Right renal cortex interstitium (tissue), 3 donors: ENCODE measurements around the gene ZDHHC14. TPM values are rescaled to one million over a fixed set of nuclear protein-coding genes. Genes with fewer than 3 reads are reported as not detected.
"Not testable (repeated sequence)": the region's sequence is repeated elsewhere in the genome, so short reads cannot be mapped to it uniquely, and the experiment has no call there.

Source experiments
- DNase-seq, 3 donors: peaks; one replicate each; pipeline ENCODE4 v3.0.0-alpha.2; 2013; ENCODE audit warnings: low read depth in 3 of 3, low spot score in 2 of 3
- polyA plus RNA-seq, 3 donors: library from polyadenylated mRNA; unstranded; fragments of 120-200 nt; gene quantifications; one replicate each; pipeline ENCODE4 v1.2.1, GENCODE V29; 2013; ENCODE audit not compliant: insufficient read length in 3 of 3

The ZDHHC14 gene
- polyA plus RNA-seq, 3 donors, result 15.9 to 19.5 (median 18.5) TPM

DNA sequence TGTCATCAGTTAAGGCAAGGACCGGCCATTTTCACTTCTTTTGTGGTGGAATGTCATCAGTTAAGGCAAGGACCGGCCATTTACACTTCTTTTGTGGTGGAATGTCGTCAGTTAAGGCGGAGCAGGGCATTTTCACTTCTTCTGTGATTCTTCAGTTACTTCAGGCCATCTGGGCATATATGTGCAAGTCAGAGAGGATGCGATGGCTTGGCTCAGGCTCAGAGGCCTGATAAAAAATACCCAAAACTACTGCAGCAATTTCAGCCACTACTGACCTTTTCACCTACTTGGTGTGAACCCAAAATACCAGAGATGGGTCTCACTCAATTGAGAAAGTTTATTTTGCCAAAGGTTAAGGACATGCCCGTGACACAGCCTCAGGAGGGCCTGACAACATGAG, 325.4 kb downstream of the ZDHHC14 start:
- DNase-seq, result not testable (repeated sequence)

DNA sequence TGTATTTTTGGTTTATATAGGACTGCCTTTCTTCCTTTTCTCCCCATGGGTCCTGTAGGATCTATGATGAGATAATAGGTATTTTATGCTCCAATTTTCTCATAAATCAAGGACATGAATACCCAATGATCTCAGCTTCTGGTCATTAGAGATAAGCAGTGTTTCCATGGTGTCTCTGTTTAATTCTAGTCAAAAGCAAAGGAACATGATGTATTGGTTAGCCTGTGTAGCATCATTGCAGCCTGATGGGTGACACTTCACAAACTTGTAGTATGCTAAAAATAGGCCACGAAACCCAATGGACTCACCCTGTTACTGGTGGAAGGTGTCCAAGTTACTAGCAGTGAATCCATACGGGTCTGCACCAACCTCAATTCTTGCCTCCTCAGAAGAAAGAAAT, 325.9 kb downstream of the ZDHHC14 start:
- DNase-seq, result no peak

DNA sequence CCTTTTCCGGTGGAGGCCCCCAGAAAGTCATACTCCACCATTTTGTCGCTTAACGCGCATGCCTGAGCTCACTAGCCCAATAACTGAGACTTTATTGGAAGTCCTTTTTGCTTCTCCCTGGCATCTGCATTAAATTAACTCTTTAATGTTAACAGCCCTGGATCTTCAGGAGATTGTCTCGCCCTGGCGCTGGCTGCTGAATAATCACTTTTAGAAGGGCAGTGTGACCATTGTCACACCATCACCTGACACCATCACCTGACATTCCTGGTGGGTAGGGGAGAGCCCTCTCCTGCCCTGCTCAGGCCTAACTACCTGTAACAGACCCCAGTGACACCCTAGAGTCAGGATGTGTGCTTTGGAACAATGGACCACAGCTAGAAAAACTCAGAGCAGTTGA, 326.6 kb downstream of the ZDHHC14 start:
- no peak for DNase-seq

GRCh38 chr6:157708239-157708638, 327.2 kb downstream of the ZDHHC14 start:
- no peak for DNase-seq

DNA sequence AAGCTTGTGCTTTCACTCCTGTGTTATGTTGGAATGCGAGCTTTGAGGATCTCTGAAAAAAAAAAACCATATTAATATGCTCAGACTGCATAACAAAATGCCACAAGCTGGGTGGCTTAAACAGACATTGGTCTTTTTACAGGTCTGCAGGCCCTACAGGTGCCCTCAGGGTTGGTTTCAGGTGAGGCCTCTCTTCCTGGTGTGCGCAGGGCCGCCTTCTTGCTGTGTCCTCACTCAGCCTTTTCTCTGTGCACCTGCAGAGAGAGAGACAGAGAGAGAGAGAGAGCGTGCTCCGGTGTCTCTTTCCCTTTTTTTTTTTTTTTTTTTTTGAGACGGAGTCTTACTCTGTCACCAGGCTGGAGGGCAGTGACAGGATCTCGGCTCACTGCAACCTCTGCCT, 327.9 kb downstream of the ZDHHC14 start:
- DNase-seq, result no peak

DNA sequence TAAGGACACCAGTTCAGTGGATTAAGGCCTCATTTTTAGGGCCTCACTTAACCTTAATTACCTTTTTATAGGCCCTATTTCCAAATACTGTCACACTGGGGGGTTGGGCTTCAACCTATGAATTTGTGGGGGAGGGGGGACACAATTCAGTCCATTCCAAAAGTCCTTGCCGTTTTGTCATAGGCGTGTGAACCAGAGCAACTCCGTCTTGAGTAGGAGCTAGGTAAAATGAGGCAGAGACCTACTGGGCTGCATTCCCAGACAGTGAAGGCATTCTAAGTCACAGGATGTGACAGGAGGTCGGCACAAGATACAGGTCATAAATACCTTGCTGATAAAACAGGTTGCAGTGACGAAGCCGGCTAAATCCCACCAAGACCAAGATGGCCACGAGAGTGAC, 328.6 kb downstream of the ZDHHC14 start:
- no peak for DNase-seq

DNA sequence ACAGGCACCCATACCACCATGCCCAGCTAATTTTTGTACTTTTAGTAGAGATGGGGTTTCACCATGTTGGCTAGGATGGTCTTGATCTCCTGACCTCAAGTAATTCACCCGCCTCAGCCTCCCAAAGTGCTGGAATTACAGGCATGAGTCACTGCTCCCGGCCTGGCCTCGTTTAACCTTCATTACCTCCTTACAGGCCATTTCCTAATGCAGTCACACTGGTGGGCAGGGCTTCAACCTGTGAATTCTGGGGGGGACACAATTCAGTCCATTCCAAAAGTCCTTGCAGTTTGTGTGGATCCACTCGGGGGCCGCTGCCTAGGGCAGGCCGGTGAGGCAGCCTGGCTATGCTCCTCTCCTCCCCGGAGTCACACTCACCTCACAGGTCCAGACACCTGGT, 329.6 kb downstream of the ZDHHC14 start:
- no peak for DNase-seq

GRCh38 chr6:157711060-157711459, 330.1 kb downstream of the ZDHHC14 start:
- no peak for DNase-seq

DNA sequence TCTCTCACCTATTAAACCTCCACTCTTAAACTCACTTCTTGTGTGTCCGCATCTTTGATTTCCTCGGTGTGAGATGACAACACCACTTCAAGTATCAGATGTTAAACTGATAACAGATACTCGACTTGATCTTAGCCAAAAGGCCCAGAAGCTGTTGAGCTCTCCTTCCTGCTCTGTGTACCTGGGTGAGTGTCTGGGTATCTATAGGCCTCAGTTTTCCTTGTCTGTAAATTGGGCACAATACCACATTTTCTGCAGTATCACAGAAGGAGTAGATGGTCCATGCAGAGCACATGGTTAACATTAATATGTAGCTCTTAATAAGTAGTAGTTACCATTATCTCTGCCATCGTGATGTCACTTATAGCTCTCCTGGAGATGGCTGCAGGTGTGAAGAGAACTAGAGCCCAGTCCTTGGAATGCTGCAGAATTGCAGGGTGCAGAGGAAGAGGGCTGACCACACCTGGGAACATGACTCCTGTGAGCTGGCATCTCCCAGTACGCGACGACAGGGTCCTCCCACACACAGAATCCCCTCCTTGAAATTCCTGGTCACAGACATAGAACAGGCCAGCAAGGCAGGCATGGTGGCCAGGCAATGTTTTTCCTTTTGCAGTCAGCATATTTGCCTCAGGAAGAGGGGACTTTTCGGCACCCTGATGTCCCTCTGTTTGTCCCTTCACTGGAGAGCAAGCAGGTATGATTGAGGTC, 331.8 kb downstream of the ZDHHC14 start:
- no peak for DNase-seq

GRCh38 chr6:157713451-157714152, 332.6 kb downstream of the ZDHHC14 start:
- no peak for DNase-seq

DNA sequence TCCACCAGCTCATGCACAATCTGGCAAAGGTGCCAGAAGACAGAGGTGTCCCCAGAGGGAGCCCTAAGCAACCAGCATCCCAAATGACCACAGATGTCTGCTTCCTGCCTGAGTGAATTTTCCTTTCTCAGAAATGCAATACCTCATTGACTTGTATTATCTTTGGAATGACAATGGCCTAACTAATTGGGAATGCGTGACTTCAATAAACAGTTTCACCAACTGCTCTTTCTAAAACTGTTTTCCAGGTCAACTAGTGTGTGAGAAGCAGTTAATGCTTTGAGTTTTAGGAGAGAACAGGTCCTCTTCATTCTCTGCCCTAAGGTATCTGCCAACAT, 333.1 kb downstream of the ZDHHC14 start:
- no peak for DNase-seq

- DNase-seq, result no peak
Observed at GRCh38 chr6:157715728-157716164, 334.8 kb downstream of the ZDHHC14 start.

GRCh38 chr6:157716251-157716995, 335.4 kb downstream of the ZDHHC14 start:
- DNase-seq, result no peak

DNA sequence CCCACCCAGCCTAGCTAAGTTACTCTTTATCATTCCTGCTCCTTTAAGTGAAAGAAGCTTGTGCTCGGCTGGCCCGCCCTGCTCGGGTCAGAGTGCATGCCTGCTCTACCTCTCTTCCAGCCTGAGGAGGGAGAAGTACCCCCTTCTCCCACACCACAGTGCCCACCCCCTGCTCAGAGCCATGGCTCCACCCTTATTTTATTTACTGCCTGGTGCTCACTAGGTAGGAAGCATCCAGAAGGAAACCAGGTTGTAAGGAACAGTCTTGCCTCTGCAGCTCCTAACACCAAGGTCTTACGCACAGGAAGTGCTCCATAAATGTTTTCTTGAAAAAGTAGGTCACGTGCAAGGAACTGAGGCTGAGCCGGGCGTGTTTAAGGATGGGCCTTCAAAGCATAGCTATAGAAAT, 336.4 kb downstream of the ZDHHC14 start:
- no peak for DNase-seq

DNA sequence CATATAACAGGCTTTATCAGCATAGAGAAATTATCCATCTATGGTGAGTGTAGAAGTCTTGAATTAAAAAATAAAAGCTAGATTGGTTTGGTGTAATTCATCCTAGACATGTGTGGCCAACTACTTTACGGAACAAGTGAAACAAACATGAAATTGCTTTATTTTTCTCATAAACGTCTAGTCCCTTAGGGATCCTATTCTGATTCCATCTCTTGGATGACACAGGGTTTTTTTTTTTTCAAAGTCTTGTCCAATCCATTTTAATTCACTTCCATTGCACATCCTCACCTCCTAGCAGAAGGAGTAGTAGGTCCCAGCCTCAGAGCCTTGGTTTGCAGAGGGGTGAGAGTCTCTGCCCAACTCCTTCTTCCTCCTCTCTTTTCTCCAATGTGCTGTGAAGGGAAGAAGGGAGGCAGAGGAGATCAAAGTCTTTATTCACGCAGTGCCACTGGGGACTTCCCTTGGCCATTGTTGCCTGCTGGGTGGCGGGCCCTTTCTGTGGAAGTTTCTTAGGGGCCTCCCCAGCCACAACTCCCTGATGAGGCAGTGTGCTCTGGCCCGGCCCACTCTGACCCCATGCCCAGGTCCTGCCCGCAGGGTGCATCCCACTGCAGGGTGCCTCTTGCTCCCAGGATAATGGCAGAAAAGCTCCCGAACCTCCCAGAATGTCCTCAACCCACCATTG, 337.7 kb downstream of the ZDHHC14 start:
- no peak for DNase-seq

GRCh38 chr6:157720964-157721363, 340.0 kb downstream of the ZDHHC14 start:
- DNase-seq, result not testable (repeated sequence)

GRCh38 chr6:157721426-157721825, 340.4 kb downstream of the ZDHHC14 start:
- DNase-seq, result no peak

GRCh38 chr6:157721830-157722229, 340.8 kb downstream of the ZDHHC14 start:
- DNase-seq, result no peak

GRCh38 chr6:157723376-157723775, 342.4 kb downstream of the ZDHHC14 start:
- no peak for DNase-seq

DNA sequence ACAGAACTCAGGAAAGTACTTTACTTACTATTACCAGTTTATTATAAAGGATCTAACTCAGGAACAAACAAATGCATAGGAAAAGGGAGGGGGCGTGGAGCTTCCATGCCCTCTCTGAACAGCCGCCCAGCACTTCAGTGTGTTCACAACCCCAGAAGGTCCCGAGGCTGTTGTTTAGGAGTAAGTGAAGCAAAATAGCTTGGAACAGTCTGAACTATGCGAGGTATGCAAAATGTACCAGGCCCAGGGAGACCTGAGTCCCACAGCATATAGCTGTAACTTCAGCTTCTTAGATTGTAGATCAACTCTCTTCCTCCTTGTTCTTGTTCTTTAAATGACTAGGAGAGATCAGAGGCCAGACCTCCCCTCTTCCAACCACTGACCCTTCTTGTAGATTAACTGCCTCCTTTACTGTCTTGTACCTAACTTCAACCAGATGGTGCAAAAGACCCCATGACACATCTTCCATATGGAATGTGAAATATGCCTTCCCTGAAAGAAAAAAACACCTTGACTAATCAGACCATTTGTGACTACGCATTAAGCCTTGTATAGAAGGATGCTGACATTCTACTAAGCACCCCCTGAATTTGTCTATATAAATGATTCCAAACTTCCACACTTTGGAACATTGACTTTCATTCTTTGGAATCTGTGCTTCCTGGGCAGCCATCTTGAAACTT, 343.3 kb downstream of the ZDHHC14 start:
- DNase-seq, result no peak
